Stimulated activated CD8-positive, alpha-beta memory T cell treated with anti-CD3 and anti-CD28 coated beads, Interleukin-12 subunit alpha, Interleukin-12 subunit beta, amount 100 ng/mL, for 1 hour (primary cell): ENCODE measurements around the gene PNKP.

Experiments used
- DNase-seq: peaks from one replicate; pipeline ENCODE4 v3.0.0-alpha.2; 2020; ENCODE audit warnings: low read depth

The PNKP gene

GRCh38 chr19:49818649-49819370 is 48.6 kb downstream of the PNKP start:
- DNase-seq: no peak

DNA sequence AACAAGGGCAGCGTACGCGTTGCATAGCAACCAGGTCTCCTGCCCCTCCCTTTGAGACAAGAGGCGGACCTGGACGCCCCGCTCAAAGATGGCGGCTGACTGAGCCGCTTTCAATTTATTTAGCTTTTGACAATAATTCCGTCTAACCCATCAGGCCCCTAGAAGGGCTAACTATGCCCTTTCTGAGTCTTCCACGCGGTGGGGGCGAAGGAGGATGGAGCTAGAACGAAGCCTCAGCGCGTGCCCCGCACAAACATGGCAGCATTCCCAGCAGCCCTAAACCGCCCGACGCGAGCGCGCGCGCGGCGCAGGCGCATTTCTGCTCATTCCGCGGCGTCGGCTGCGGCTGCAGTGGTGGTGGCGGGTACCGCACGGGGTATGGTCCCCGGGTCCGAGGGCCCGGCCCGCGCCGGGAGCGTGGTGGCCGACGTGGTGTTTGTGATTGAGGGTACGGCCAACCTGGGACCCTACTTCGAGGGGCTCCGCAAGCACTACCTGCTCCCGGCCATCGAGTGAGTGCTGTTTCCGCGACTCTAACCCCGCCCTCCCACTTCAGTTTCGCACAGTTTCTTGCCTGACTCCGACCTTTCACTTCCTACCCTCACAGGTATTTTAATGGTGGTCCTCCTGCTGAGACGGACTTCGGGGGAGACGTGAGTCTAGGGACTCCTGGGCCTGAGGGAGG is 49.3 kb downstream of the PNKP start, which contains the start of gene MED25:
MED25 (plus strand) TSS at position 326 of the 685 bp plus-strand sequence; CDS start at position 379, 53 bp downstream.
- peak; percentile 76 for DNase-seq

- no peak for DNase-seq
Measured at GRCh38 chr19:49816590-49816989, 50.8 kb downstream of the PNKP start.

- DNase-seq: no peak
Measured at GRCh38 chr19:49814010-49814409, 53.4 kb downstream of the PNKP start.

DNA sequence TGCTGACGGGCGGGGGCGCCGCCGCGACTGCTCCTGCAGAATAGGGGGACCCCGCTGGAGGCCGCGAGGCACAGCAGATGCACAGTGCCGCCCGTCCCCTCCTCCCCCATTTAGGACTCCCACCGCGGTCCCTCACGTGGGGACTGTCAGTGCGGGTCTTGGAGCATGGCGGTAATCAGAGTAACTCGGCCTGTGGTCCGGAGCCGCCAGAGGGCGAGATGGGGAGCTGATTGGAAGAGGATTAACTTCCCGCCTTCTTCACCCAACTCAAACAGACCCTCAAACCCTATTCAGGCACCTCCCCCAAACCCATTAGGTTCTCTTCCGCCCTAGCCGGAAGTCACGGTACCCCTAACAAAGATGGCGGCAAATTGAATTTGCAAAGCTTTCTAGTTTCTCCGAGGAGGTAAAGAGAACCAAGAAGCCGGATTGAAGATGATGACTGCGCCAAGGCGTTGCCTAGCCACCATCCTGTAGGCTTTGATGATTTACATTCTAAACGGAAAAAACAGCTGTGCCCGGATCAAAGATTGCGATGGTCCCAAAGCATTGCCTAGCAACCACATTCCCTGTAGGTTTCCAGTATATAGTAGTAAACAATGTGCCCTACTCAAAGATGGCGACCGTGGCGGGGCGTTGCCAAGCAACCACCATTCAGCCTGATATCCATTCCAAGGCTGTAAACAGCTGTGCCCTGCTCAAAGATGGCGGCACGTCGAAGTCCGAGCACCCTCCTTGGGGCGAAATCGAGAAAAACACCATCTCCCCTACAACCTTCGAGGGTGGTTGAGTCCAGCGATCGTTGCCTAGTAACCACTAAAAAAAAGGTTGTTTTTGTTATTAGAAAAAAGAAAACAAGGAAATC is 54.1 kb downstream of the PNKP start, which contains the start of gene FUZ:
FUZ (minus strand) TSS at position 296 of the 865 bp plus-strand sequence; CDS start at position 110, 186 bp downstream.
- DNase-seq: peak; percentile 87

DNA sequence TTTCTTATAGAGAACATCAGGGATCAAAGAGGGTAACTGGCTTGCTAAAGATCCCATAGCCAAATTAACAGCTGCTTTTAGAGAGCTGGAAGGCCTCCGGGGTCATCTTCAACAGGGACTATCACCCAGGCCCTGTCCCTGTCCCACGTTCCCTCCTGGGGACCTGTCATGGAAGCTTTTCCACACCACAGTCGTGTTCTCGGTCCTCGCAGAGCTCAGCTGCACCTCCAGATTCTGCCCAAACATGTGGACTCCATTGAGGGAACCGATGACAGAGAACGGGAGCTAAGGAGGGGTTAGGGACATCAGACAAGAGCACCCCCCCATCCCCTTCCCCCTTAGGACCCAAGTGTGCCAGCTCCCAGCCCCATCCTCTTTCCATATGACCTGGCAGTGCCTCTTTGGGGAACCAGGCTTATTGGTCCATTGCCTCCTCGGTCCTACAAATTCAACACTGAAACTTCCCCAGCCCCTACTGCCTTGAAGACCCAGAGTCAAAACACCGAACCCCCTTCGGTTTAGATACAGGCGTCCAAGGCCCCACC is 54.9 kb downstream of the PNKP start:
- DNase-seq: no peak

DNA sequence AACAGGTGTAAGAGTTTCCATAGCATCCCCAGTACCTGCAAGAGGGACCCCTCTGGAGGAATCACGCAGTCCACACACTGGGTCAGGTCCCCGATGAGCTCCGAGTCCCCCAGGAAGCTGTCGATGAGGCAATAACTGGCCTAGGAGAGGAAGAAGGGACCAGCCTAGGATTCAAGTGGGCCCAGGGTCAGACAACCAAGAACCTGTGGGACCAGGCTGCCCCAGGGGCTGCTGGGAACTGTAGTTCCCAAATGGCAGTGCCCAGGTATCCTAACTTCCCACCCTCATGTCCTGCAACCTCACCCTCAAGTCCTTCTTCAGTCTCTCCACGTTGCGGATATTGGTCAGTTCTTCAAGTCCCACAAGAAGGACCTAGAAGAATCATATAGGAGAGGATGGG is 56.0 kb downstream of the PNKP start:
- DNase-seq: no peak
